Activated CD4-positive, alpha-beta memory T cell treated with anti-CD3 and anti-CD28 coated beads, Interleukin-2, amount 10 ng/mL, durations not matched to agents 7 days and 5 days (primary cell): ENCODE data around the gene C1GALT1. TPM values are rescaled to one million over a fixed set of nuclear protein-coding genes. Genes with fewer than 3 reads are reported as not detected.

Experiments used
- CTCF ChIA-PET: fragments of 350-600 bp; sonication (Branson Sonifier 250); formaldehyde crosslinking; loops from one replicate; lab custom pipeline; 2021; ENCODE audit warnings: antibody characterized with exemption, inconsistent platforms; lab: Charles Lee
- POLR2A ChIA-PET: fragments of 350-600 bp; sonication (Branson Sonifier 250); formaldehyde crosslinking; loops from one replicate; lab custom pipeline; 2021; ENCODE audit warnings: antibody characterized with exemption; lab: Charles Lee
- DNase-seq: peaks from one replicate; pipeline ENCODE4 v3.0.0-alpha.2; 2020
- H3K27ac Mint-ChIP-seq: one replicate; pipeline ENCODE4 v1.8.0; 2021; ENCODE audit warnings: mild to moderate bottlenecking, mixed read lengths
- H3K27me3 Mint-ChIP-seq: one replicate; pipeline ENCODE4 v1.8.0; 2021; ENCODE audit warnings: mixed read lengths
- H3K36me3 Mint-ChIP-seq: one replicate; pipeline ENCODE4 v1.8.0; 2021; ENCODE audit warnings: low read depth, mixed read lengths
- H3K4me1 Mint-ChIP-seq: one replicate; pipeline ENCODE4 v1.8.0; 2021; ENCODE audit warnings: mixed read lengths
- H3K4me3 Mint-ChIP-seq: one replicate; pipeline ENCODE4 v1.8.0; 2021; ENCODE audit warnings: mild to moderate bottlenecking, mixed read lengths
- H3K9me3 Mint-ChIP-seq: one replicate; pipeline ENCODE4 v1.8.0; 2021; ENCODE audit warnings: mixed read lengths
- total RNA-seq, 2 experiments: library from RNA; stranded (reverse); gene quantifications; one replicate each; pipeline ENCODE4 v1.2.3, GENCODE V29; 2021

Gene C1GALT1
- total RNA-seq, 2 experiments from 2014 or later: 63.4 to 64.1 TPM

DNA sequence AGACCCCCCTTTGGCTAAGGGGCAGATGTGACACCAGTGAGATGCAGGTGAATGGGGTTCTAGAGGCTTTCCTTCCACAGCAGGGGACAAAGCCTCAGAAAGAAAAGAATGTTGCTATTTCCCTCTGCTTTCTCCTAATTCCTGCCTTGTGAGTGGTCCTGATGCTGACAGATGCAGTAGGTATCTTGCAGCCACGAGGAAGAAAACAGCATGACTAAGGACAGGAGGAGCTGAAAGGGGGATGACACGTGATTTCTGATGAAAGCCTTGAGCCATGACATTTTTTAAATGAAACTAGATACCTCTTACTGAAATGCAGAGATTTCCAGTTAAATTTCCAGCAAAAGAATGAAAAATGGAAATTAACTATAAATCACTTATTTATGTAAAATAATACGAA, 92.4 kb downstream of the C1GALT1 start:
- POLR2A ChIA-PET: no interaction called here
- no peak for DNase-seq
- no peaks in the 10 kb centered on the region for H3K4me1 Mint-ChIP-seq
- no peaks in the 10 kb centered on the region for H3K36me3 Mint-ChIP-seq
- no peak overlapping the region for H3K4me3 Mint-ChIP-seq
- peaks cover 1% of the 10 kb centered on the region for H3K27me3 Mint-ChIP-seq
- H3K27ac Mint-ChIP-seq: no peak overlapping the region
- H3K9me3 Mint-ChIP-seq: no peaks in the 10 kb centered on the region
- CTCF ChIA-PET: no interaction called here

- ChIA-PET CTCF (no interaction called here), POLR2A (no interaction called here)
- no peaks in the 10 kb centered on the region for H3K9me3 Mint-ChIP-seq
- H3K4me1 Mint-ChIP-seq: no peaks in the 10 kb centered on the region
- H3K4me3 Mint-ChIP-seq: no peak overlapping the region
- no peak for DNase-seq
- peaks cover 1% of the 10 kb centered on the region for H3K27me3 Mint-ChIP-seq
- no peaks in the 10 kb centered on the region for H3K36me3 Mint-ChIP-seq
- no peak overlapping the region for H3K27ac Mint-ChIP-seq
Observed at GRCh38 chr7:7276161-7276560, 93.8 kb downstream of the C1GALT1 start.

GRCh38 chr7:7290429-7291122, 108.2 kb downstream of the C1GALT1 start:
- ChIA-PET CTCF (no interaction called here), POLR2A (no interaction called here)
- Mint-ChIP-seq H3K27me3 (peaks cover 2% of the 10 kb centered on the region), H3K4me1 (peaks cover 12% of the 10 kb centered on the region), H3K4me3 (no peak overlapping the region), H3K9me3 (peaks cover 9% of the 10 kb centered on the region), H3K36me3 (no peaks in the 10 kb centered on the region), H3K27ac (no peak overlapping the region)
- no peak for DNase-seq

DNA sequence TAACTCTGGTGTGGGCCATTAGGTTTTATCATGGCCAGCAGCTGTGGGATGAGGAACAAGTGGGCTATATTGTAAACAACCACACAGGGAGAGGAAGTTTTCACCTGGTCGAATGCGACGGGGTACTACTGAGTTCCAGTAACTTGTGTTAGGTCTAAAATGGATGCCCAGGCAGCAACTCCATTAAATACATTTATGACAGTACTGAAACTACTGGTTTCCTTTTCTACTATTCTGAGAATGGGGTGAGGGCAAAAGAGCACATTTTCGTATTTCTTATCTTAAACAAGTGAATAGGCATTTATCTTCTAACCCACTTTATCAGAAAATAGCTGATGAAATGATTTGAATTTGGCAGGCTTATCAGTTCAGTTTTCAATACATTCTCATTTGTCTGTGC, 109.7 kb downstream of the C1GALT1 start:
- Mint-ChIP-seq H3K27me3 (no peaks in the 10 kb centered on the region), H3K36me3 (no peaks in the 10 kb centered on the region), H3K4me1 (peaks cover 12% of the 10 kb centered on the region), H3K27ac (no peak overlapping the region), H3K9me3 (peaks cover 5% of the 10 kb centered on the region), H3K4me3 (no peak overlapping the region)
- ChIA-PET CTCF (no interaction called here), POLR2A (no interaction called here)
- no peak for DNase-seq

DNA sequence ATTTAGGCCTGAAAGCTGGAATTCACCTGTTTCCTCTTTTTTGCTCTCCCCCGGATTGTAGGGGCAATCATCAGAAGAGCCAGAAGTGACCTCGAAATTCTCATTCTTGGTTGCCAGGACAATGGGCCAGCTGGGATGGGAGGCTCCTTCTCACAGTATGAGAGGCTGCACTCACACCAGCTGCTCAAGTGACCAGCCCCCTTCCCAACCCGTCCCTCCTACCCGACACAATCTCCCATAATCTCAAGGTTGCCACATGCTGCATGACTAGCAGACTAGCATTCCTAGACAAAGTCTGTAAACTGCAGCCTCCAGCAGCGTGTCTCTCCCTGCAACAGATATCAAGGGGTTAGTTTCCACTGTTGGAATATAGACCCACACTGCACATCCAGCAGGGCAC, 110.3 kb downstream of the C1GALT1 start:
- Mint-ChIP-seq H3K4me3 (no peak overlapping the region), H3K27me3 (no peaks in the 10 kb centered on the region), H3K4me1 (peaks cover 12% of the 10 kb centered on the region), H3K36me3 (no peaks in the 10 kb centered on the region), H3K27ac (no peak overlapping the region), H3K9me3 (peaks cover 3% of the 10 kb centered on the region)
- ChIA-PET POLR2A (no interaction called here), CTCF (no interaction called here)
- no peak for DNase-seq

DNA sequence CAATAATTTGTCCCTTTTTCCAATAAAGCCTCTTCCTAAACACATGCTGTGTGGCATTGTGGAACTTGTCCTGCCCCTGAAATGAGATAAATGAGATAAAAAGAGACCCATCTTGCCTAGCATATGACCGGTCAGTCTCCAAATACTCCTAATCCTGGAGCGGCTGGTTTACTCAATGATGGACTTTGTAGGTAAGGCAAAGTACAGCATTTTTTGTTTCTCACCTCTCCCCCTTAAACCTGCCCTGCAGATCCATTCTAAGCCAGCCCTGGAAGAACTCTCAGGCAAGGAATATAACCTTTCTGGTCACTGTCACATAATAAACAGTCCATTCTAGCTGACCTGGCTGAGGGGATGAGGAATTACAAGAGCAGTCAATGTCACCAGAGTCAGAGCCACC, 110.7 kb downstream of the C1GALT1 start:
- DNase-seq: no peak
- no peaks in the 10 kb centered on the region for H3K36me3 Mint-ChIP-seq
- peaks cover 3% of the 10 kb centered on the region for H3K9me3 Mint-ChIP-seq
- no peak overlapping the region for H3K4me3 Mint-ChIP-seq
- H3K27me3 Mint-ChIP-seq: no peaks in the 10 kb centered on the region
- H3K27ac Mint-ChIP-seq: no peak overlapping the region
- H3K4me1 Mint-ChIP-seq: peaks cover 12% of the 10 kb centered on the region
- CTCF ChIA-PET: no interaction called here
- POLR2A ChIA-PET: no interaction called here

GRCh38 chr7:7294911-7295310, 112.6 kb downstream of the C1GALT1 start:
- Mint-ChIP-seq H3K27me3 (no peaks in the 10 kb centered on the region), H3K9me3 (peaks cover 3% of the 10 kb centered on the region), H3K27ac (no peak overlapping the region), H3K36me3 (no peaks in the 10 kb centered on the region), H3K4me3 (no peak overlapping the region), H3K4me1 (peaks cover 12% of the 10 kb centered on the region)
- CTCF ChIA-PET: no interaction called here
- no peak for DNase-seq
- POLR2A ChIA-PET: no interaction called here
